ENCODE data around the gene SH3PXD2A.

SH3PXD2A gene

DNA sequence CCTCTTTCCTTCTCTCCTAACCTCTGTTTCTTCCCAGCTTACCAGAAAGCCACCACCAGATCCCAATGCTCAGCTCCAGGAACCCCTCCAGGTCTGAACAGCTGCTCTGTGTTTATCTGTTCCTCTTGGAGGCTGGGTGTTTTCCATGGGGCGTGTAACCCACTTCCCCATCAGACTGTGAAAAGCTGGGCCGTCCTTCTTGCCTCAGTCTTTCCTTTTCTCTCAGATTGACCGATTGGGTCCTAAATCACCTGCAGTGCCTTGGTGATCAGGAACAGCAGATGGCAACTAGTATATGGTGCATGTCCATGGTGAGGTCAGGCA is 4.8 kb downstream of the SH3PXD2A start:
- no peak for TF ChIP-seq EZH2 (IDR thresholded peaks at IDR 0.05; ENCODE audit: borderline replicate concordance, low read depth, low read length, severe bottlenecking)
- TF ChIP-seq, protein P1, sequence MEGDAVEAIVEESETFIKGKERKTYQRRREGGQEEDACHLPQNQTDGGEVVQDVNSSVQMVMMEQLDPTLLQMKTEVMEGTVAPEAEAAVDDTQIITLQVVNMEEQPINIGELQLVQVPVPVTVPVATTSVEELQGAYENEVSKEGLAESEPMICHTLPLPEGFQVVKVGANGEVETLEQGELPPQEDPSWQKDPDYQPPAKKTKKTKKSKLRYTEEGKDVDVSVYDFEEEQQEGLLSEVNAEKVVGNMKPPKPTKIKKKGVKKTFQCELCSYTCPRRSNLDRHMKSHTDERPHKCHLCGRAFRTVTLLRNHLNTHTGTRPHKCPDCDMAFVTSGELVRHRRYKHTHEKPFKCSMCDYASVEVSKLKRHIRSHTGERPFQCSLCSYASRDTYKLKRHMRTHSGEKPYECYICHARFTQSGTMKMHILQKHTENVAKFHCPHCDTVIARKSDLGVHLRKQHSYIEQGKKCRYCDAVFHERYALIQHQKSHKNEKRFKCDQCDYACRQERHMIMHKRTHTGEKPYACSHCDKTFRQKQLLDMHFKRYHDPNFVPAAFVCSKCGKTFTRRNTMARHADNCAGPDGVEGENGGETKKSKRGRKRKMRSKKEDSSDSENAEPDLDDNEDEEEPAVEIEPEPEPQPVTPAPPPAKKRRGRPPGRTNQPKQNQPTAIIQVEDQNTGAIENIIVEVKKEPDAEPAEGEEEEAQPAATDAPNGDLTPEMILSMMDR (IDR thresholded peaks at IDR 0.05; ENCODE audit: borderline replicate concordance, extremely low read depth, low read length, poor library complexity, severe bottlenecking), result no peak
- 0 out of 2 replicates have a peak, but pooled peaks cover 6% of the 10 kb centered on the region for H4K20me1 ChIP-seq (ENCODE audit: insufficient read depth, low read length)
- H3K4me3 ChIP-seq (ENCODE audit: low read depth in 1 of 2, low read length in 2 of 2), result no peak overlapping the region
- no peak overlapping the region for H2AFZ ChIP-seq (ENCODE audit: low read depth, low read length)
- H3K9ac ChIP-seq (ENCODE audit: low read depth, low read length), result no peak overlapping the region
- DNase-seq (no peak), ATAC-seq (ENCODE audit: insufficient read depth, low read depth) (no peak)
- H3K27me3 ChIP-seq (ENCODE audit: insufficient read depth, low read length, poor library complexity), result peaks cover 51% of the 10 kb centered on the region
- no peaks in the 10 kb centered on the region for H3K36me3 ChIP-seq (ENCODE audit: insufficient read depth, low read length)
- no peaks in the 10 kb centered on the region for H3K79me2 ChIP-seq (ENCODE audit: insufficient read depth, low read length)
- H3K4me2 ChIP-seq (ENCODE audit: insufficient read depth, low read length), result no peak overlapping the region
- H3K9me3 ChIP-seq (ENCODE audit: insufficient read depth, low read length, severe bottlenecking), result no peaks in the 10 kb centered on the region
- no peaks in the 10 kb centered on the region for H3K4me1 ChIP-seq (ENCODE audit: insufficient read depth, low read length)
- H3K27ac ChIP-seq (ENCODE audit: low read length), result no peak overlapping the region

DNA sequence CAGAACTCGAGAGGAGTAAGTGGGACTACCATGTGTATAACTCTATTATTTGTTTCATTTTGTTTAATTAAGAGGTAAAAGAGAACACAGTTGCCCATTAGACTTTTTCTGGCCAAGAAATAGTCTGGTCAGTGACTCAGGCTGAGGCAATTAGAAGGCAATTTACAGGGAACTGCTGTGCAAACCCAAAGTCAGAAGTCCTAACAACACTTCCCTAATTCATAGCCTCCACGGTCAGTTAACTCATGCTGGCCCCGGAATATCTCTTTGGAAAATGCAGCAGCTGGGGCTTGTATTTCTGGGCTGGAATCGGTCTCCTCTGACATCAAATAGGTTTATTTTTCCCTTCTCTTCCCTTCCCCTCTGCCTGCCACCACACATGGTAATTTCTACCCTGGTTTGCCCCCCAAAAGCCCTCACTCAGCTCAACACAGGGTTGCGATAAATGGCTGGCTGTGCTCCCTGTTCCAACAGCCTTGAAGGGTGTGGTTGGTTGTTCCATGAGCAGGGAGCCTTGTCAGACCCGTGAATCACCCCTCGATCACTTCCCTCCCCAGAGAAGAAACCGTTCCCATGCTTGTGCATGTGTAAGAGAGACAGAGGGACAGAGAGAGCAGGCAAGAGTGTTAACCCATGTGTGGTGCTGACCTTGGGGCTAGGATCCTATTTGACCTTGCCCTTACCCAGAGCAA is 5.3 kb downstream of the SH3PXD2A start:
- Histone ChIP-seq H3K9ac (ENCODE audit: low read depth, low read length) (no peak overlapping the region), H4K20me1 (ENCODE audit: insufficient read depth, low read length) (0 out of 2 replicates have a peak, but pooled peaks cover 6% of the 10 kb centered on the region), H3K4me3 (ENCODE audit: low read depth in 1 of 2, low read length in 2 of 2) (no peak overlapping the region), H3K27ac (ENCODE audit: low read length) (no peak overlapping the region), H3K9me3 (ENCODE audit: insufficient read depth, low read length, severe bottlenecking) (no peaks in the 10 kb centered on the region), H2AFZ (ENCODE audit: low read depth, low read length) (no peak overlapping the region), H3K36me3 (ENCODE audit: insufficient read depth, low read length) (no peaks in the 10 kb centered on the region), H3K4me1 (ENCODE audit: insufficient read depth, low read length) (no peaks in the 10 kb centered on the region), H3K79me2 (ENCODE audit: insufficient read depth, low read length) (no peaks in the 10 kb centered on the region), H3K27me3 (ENCODE audit: insufficient read depth, low read length, poor library complexity) (peaks cover 50% of the 10 kb centered on the region), H3K4me2 (ENCODE audit: insufficient read depth, low read length) (no peak overlapping the region)
- TF ChIP-seq EZH2 (IDR thresholded peaks at IDR 0.05; ENCODE audit: borderline replicate concordance, low read depth, low read length, severe bottlenecking), result no peak
- TF ChIP-seq, protein P1 (IDR thresholded peaks at IDR 0.05; ENCODE audit: borderline replicate concordance, extremely low read depth, low read length, poor library complexity, severe bottlenecking), result no peak
- ATAC-seq (ENCODE audit: insufficient read depth, low read depth) (no peak), DNase-seq (no peak)

DNA sequence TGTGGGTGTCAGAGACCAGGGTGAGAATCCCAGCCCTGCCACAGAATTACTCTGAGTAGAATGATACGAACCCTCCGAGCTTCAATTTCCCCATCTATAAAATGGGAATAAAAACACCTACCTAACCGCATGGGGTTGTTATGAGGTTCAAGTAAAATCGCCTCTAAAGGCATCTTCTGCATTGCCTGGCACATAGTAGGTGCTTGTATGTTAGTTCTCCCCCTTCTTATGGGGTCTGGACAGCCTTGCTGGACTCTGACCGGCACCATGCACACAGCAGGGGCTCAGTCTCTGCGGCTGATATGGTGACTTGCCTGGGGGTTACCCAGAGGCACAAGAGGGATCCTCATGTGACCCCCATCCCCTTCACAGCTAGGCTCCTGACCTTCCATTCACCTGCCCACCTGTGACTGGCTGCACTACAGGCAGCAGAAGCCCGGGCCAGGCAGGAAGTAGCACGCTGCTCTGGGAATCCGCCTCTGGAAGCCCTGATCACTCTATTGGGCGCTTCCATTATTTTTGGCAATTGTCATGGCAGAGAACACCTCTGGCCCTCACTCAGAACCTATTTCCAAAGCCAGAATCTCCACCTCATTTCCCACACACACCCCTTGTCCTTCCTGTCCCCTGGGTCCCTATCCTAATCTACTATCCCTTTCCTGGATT is 6.0 kb downstream of the SH3PXD2A start:
- H3K4me2 ChIP-seq (ENCODE audit: insufficient read depth, low read length), result no peak overlapping the region
- no peak overlapping the region for H3K27ac ChIP-seq (ENCODE audit: low read length)
- peaks cover 45% of the 10 kb centered on the region for H3K27me3 ChIP-seq (ENCODE audit: insufficient read depth, low read length, poor library complexity)
- no peak overlapping the region for H2AFZ ChIP-seq (ENCODE audit: low read depth, low read length)
- no peaks in the 10 kb centered on the region for H3K79me2 ChIP-seq (ENCODE audit: insufficient read depth, low read length)
- H3K9me3 ChIP-seq (ENCODE audit: insufficient read depth, low read length, severe bottlenecking), result no peaks in the 10 kb centered on the region
- H3K4me3 ChIP-seq (ENCODE audit: low read depth in 1 of 2, low read length in 2 of 2), result no peak overlapping the region
- no peak overlapping the region for H3K9ac ChIP-seq (ENCODE audit: low read depth, low read length)
- no peak for DNase-seq
- no peaks in the 10 kb centered on the region for H3K4me1 ChIP-seq (ENCODE audit: insufficient read depth, low read length)
- ATAC-seq (ENCODE audit: insufficient read depth, low read depth), result no peak
- H3K36me3 ChIP-seq (ENCODE audit: insufficient read depth, low read length), result no peaks in the 10 kb centered on the region
- 0 out of 2 replicates have a peak, but pooled peaks cover 4% of the 10 kb centered on the region for H4K20me1 ChIP-seq (ENCODE audit: insufficient read depth, low read length)
- TF ChIP-seq, protein P1 (IDR thresholded peaks at IDR 0.05; ENCODE audit: borderline replicate concordance, extremely low read depth, low read length, poor library complexity, severe bottlenecking), result no peak
- no peak for TF ChIP-seq EZH2 (IDR thresholded peaks at IDR 0.05; ENCODE audit: borderline replicate concordance, low read depth, low read length, severe bottlenecking)

Data from DND-41 (cell line).